ENCODE data around the gene SLC45A3.

SLC45A3 gene

GRCh38 chr1:205701420-205701819 is 21.1 kb upstream of the SLC45A3 start:
- no peak for DNase-seq (ENCODE audit: low read depth in 2 of 2)

DNA sequence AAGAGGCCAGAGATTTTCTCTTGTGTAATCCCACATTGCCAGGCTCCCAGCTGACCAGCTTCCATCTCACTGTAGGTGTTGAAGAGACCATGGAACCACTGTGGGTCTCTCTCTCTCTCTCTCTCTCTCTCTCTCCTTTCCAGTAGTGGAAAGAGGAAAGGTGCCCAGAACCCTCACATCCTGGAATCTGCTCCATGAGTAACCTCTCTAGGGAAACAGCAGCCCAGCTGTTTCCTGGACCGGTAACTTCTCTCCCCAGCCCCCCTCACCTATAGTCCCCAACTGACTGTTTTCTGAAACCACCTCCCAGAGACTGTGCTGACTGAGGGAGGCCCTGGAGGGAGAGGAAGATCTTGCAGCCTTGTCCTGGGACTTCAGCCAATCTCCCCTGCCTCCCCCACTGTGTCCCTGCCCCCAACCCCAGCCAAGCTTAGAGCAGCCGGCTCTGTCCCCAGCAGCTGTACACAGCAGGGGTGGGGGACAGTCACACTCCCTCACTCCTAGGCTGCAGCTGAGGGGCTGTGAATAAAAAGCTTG is 20.6 kb upstream of the SLC45A3 start:
- DNase-seq (ENCODE audit: low read depth in 2 of 2), result no peak

DNA sequence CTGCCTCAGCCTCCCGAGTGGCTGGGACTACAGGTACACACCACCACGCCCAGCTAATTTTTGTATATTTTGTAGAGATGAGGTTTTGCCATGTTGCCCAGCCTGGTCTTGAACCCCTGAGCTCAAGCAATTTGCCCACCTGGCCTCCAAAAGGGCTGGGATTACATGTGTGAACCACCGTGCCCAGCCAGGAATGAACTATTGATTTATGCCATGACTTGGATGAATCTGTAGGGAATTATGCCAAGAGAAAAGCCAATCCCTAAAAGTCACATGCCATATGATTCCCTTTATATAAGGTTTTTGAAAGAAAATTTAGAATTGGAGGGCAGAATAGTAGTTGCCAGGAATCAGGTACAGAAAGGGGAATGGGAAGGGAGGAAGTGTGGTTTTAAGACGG is 19.1 kb upstream of the SLC45A3 start:
- no peak for DNase-seq (ENCODE audit: low read depth in 2 of 2)

- DNase-seq (ENCODE audit: low read depth in 2 of 2), result no peak
Measured at GRCh38 chr1:205698921-205699320, 18.6 kb upstream of the SLC45A3 start.

DNA sequence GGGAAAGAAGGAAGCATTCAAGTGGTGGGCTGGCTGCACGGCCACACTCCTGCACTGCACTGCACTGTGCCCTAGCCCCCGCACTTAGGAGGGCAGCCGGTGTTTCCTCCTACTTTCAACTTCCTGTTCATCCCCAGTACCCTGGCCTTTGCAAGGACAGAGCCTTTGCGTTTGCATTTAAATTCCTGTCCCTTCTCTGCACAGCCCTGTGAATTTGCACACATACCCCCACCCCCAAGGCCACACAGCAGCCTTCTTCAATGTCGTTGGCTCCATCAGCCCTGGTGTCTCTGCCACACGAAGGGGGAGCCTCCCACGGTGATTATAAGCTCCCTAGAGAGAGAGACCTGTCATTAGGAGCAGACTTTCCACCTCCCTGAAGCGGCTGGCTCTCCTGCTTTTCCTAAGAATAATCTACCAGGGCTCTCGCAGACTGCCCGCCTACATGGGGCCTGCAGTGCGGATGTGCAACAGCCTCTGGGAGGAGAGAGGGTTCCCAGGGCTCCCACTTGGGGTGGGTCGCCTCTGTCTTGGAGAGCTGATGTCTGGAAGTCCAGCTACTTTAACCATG is 13.2 kb upstream of the SLC45A3 start:
- DNase-seq (ENCODE audit: low read depth in 2 of 2), result no peak

GRCh38 chr1:205692423-205692822 is 12.1 kb upstream of the SLC45A3 start:
- DNase-seq (ENCODE audit: low read depth in 2 of 2), result no peak

DNA sequence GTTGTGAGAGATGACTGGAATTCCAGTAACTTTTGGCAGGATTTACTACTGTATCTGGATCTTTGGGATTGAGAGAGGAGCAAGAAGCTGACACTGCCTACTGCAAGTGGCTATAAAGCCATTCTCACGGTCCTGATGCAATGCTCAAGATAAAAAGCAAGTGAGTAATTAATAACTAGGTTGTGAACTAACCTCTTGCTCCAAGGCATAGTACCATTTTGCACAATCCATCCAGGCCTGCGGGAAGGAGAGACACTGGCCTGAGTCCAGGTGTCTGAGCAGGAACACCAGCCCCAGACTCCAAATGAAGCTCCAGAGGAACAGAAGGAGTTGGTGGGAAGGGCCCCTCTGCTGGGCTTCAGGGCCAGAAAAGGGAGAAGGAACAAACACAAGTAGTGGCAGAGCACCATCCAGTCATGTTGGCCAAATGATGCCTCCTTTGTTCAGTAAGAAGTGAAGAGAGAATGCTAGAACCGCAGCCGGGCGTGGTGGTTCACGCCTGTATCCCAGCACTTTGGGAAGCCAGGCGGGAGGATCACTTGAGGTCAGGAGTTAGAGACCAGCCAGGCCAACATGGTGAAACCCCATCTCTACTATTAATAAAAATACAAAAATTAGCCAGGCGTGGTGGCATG is 9.9 kb upstream of the SLC45A3 start:
- DNase-seq (ENCODE audit: low read depth in 2 of 2), result no peak

DNA sequence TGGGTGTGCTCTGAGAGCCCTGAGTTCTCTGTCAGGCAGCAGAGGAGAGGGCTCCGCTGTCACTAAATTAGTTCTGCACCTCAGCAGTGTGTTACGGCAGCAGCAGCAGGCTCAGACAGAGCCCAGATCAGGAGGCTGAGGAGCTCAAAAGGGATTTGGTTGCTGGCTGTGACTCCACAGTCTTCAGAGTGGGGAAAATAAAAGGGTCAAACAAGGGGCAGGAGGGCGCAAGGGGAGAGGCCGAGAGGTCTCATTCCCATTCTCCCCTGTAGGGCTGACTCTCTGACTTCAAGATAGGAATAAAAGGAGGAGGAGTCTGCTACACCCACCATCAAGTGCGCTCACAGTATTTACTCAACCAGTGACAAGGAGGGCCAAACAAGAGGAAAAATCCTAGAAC is 9.2 kb upstream of the SLC45A3 start:
- no peak for DNase-seq (ENCODE audit: low read depth in 2 of 2)

GRCh38 chr1:205688171-205689080 is 8.1 kb upstream of the SLC45A3 start:
- DNase-seq (ENCODE audit: low read depth in 2 of 2), result no peak

GRCh38 chr1:205687242-205687641 is 6.9 kb upstream of the SLC45A3 start:
- no peak for DNase-seq (ENCODE audit: low read depth in 2 of 2)

DNA sequence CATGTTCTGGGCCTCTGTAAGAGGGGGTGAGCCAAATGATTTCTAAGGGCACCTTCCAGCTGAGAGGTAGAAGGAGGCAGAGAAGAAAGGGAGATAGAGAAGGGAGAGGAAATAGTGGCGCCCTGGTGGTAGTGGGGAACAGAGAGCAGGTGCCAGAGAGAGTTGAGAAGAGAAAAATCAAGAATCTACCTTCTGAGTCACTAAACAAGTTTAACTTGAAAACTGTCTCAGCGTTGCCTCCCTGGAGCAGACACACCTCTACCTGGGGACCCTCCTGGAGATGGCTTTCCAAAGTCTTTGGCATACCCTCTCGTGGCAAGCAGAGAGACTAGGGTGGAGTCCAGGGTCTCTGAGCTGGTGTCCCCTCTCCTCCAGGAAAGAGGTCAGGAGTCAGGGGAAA is 1.1 kb upstream of the SLC45A3 start:
- DNase-seq (ENCODE audit: low read depth in 2 of 2), result no peak

DNA sequence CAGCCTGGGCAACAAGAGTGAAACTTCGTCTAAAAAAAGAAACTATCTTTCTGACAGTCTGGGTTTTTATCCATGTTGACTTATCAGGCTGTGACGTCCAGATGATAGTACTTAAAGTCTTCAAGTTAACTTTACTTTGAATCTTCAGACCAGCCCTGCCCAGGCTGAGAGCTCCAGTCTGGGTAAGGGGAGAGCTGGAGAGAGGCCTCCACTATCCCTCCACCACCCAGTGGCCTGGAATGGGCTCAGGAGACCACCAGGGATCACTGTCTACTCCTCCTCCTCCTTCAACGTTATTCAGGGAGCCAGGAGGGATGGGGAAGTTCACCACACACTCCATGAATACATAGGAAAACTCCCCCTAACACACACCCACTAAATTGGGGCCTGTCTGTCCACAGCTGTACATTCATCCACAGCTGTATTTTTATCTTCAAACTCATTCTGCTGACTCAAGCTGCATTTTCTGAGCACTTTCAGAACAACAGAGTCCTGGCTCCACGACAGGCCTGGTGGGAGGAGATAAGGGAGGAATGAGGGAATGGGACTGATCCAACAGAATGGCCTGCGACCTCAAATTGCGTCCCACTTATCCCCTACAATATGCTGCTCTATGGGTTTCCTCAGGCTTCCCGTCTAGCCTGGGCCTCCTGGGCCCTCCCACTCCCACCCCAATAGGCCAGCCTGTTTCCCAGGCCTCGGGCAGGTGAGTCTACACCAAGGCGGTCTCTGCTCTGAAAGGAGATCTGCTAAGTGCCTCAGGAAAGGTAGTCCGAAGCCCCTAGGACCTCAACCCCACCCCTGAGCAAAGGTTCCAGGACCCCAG is 1.8 kb downstream of the SLC45A3 start:
- DNase-seq (ENCODE audit: low read depth in 2 of 2), result no peak

DNA sequence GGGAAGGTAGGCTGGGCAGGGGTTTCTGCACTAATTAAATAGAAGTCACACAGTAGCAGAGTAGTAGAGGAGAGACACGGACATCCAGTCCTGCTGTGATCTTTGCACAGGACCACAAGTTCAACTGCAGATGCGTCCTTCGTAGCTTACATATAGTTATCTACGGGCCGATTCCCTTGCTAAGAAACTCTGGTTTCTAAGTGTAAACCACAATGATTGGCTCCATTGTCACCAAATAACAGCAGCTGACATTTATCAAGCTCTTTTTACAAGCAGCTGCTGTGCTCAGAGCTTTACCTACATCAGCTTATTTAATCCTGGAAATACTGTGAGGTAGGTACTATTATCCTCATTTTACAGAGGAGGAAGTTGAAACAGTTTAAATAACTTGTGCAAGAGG is 3.1 kb downstream of the SLC45A3 start:
- DNase-seq (ENCODE audit: low read depth in 2 of 2), result no peak

- no peak for DNase-seq (ENCODE audit: low read depth in 2 of 2)
Measured at GRCh38 chr1:205676597-205676996, 3.7 kb downstream of the SLC45A3 start.

GRCh38 chr1:205676002-205676401 is 4.3 kb downstream of the SLC45A3 start:
- DNase-seq (ENCODE audit: low read depth in 2 of 2), result no peak

GRCh38 chr1:205675247-205675646 is 5.1 kb downstream of the SLC45A3 start:
- no peak for DNase-seq (ENCODE audit: low read depth in 2 of 2)

DNA sequence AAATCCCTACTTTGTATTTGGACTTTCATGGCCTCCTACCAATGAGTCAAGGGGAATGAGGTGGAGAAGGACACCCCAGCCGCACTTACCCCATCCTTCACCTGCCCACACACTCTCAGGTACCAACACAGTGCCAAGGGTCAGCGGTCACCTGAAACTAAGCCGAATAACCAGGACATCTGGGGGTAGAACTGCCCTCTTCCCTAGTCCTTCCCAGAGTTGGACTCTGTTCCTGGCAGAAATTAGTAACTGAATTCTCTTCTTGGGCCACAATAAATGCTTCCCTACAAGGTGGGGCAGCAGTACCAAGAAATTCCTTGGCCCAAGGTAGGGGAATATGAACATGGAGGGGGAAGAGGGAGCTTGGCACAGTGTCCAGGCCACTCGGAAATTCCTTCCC is 7.3 kb downstream of the SLC45A3 start:
- DNase-seq (ENCODE audit: low read depth in 2 of 2), result no peak

DNA sequence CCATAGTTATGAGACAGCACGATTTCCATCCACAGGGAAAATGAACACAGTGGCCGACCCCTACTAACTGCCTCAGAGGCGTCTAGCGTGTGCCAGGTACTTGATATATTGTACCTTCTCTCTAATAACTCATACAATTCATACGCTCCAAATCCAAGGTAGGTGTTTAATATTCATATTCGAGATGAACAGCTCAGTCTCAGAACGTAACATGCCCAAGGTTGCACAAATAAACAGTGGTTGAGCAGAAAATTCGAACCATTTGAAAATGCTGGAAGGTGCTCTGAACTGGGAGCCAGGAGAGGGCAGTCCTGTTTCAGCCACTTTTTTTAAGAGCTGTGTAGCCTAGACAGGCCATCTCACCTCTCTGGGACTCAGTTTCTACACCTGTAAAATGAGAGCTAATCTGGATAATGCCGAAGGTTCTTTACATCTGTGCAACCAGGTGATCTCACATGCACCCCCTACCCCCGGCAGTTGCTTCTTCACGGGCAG is 7.9 kb downstream of the SLC45A3 start:
- DNase-seq (ENCODE audit: low read depth in 2 of 2), result no peak

DNA sequence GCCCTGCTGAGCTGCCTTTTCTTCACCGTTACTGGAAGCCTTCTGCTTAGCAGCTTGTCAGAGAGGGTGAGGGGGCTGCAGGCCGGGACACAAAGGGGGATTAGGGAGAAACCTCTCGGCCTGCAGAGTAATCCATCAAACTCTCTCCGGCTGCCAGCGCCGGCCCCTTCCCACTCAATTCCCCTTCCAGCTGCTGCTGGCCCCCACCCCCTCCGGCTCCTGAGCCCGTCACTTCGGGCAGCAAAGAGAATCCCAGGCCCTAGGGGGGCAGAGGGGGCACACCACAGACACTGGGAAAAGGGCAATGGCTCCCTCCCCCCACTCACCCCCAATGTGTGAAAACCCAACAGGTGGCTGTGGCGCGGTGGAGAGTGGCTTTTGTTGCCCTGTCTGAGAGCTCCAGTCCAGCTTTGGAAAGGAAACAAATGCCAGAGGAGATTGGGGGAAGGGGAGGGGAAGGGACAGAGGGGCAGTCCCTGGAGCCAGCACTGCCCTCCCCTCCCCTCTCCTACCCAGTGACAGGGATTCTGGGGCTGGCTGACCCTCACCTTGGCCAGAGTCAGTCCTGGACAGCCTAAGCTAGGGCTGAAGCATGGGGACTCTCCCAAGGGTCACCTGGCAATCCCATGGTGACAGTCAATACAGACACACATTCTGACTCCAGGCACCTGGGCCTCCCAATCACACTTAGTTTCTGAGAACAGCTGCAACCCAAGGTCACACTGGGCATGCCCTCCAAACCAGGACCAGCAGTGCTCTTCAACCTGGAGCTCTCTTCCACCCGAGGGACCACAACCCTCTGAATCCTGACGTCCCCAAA is 9.5 kb downstream of the SLC45A3 start:
- DNase-seq (ENCODE audit: low read depth in 2 of 2), result no peak

GRCh38 chr1:205670150-205670446 is 10.2 kb downstream of the SLC45A3 start:
- DNase-seq (ENCODE audit: low read depth in 2 of 2), result no peak
